Ovary (tissue), 3 donors: ENCODE results near the gene CCL5.

Experiments used
- CTCF ChIP-seq, 3 donors: fragments of 450-650 bp in 2 of 3; fragments of 200-600 bp in 1 of 3; IDR thresholded peaks; one replicate each; pipeline versions ENCODE4 v1.5.1 to v1.8.0; 2016 to 2022; ENCODE audit warnings: antibody characterized with exemption in 3 of 3, mild to moderate bottlenecking in 1 of 3
- EP300 ChIP-seq: sonication (generic); formaldehyde crosslinking; IDR thresholded peaks from one replicate; pipeline ENCODE4 v1.6.1; 2017; ENCODE audit warnings: antibody characterized with exemption
- POLR2A ChIP-seq: fragments of 450-650 bp; IDR thresholded peaks from one replicate; pipeline ENCODE4 v1.6.1; 2017; ENCODE audit warnings: antibody characterized with exemption, mild to moderate bottlenecking, moderate library complexity
- donor health status: DM: no; HTN: no; CAD: no.

GRCh38 chr17:35842239-35842638 is 37.9 kb downstream of the CCL5 start:
- TF ChIP-seq CTCF (IDR thresholded peaks at IDR 0.05): no peak
- no peak for TF ChIP-seq POLR2A
- TF ChIP-seq EP300: no peak
